GM19463 (cell line): ENCODE measurements around the gene CALML6.
"Not testable (repeated sequence)": the region's sequence is repeated elsewhere in the genome, so short reads cannot be mapped to it uniquely, and the experiment has no call there.

ENCODE experiments used
- ATAC-seq: cut with Tn5 transposase; IDR thresholded peaks from one replicate; pipeline ENCODE4 v1.9.1; 2021; ENCODE audit warnings: mild to moderate bottlenecking, moderate library complexity; ENCODE audit not compliant: unreplicated experiment

The CALML6 gene

DNA sequence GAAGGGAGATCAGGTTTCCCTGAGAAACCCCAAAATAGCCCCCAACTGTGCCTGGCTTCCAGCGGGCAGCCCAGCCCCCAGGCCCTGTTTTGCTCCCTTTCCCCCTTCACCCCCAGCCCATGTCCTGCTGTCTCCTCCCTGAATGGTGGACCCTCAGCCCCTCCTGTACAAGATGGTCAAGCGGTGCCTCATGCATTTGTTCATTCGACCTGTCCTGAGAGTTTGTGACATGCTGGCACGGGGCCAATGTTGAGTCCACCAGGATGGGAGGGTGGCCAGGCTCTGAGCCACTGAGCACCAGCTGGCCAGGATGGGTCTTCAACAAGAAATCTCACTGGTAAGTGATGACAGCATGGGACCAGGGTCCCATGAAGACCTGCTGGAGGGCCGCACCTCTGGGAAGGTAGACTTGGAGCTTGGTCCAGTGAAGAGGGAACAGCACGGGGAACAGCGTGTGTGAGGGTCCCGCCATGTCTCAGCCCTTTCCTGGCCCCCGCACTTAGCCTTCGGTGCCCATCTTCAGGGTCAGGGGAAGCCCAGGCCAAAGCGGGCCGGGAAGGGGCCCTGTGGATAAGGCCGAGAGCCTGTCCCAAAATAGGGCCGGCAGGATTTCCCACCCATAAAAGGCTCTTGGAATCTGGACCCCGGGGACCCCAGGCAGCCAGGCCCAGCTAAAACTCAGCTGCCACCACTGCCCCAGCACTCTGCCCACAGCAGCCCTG, at the start of gene CALML6:
CALML6 (plus strand) TSS at position 290 of the 722 bp plus-strand sequence; CDS start at position 311, 21 bp downstream.
- no peak for ATAC-seq

DNA sequence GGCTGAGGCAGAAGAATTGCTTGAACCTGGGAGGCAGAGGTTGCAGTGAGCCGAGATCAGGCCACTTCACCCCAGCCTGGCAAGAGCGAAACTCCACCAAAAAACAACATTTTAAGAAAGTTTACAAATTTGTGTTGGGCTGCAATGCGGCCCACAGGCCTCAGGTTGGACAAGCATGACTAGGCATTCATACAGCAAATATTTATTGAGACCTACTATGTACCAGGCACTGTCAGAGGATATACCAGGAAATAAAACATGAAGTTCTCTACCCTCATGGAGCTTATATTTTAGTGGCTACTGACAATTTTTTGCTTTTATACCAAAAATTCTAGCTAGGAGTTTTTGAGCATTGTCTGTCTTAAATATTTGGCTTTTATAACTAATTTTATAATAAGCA, 47.9 kb upstream of the CALML6 start:
- ATAC-seq = no peak

DNA sequence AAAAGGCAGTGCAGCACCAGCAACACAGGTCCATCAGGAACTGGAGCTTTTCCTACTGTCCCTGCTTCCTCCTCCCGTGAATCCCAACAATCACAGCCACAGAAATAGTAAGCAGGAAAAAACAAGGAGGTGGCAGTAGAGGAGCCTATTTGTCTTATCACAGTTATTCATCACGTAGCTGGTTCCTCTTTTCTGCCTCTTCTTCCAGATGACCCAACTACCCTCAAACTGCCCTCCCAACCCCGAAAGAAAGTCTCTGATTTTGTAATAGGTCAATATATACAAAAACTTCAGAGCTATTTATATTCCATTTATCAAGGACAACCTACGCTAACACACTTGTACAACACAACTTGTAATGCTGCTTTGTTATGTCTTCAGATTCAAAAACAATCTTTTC, 45.6 kb upstream of the CALML6 start:
- ATAC-seq = no peak

DNA sequence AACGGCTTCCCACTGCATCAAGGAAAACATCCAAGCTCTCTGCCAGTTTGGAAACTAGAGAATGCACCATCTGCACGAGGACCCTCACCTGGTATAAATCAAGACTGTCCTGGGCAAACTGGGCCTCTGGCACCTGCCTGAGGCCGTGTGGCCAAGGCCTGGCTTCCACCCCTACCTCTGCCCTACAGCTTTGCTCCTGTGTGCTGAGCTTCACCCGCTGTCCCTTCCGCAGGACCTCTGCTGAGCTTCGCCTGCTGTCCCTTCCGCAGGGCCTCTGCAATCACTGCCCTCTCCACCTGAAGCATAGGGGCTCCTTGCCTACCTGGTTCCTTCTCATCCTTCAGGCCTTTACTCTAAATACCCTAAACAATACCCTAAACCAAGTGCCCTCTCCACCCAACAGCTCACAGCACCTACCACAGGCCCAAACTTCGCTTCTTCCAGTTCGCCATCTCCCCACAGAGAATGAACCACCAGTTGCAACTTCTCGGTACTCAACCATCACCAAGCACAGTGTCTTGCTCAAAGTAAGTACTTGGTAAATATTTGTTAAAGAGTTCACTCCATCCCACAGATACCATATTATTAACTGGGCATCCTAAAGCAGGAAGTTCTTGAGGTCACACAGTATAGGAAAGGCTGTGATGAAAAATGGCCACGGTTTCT, 42.6 kb upstream of the CALML6 start:
- no peak for ATAC-seq

- ATAC-seq = no peak
Measured at GRCh38 chr1:1873186-1873585, 41.9 kb upstream of the CALML6 start.

GRCh38 chr1:1874901-1875300, 40.2 kb upstream of the CALML6 start:
- ATAC-seq = no peak

- no peak for ATAC-seq
Measured at GRCh38 chr1:1875932-1876331, 39.1 kb upstream of the CALML6 start.

- ATAC-seq = no peak
Measured at GRCh38 chr1:1876335-1876930, 38.6 kb upstream of the CALML6 start.

- ATAC-seq = no peak
Measured at GRCh38 chr1:1877865-1878436, 37.1 kb upstream of the CALML6 start.

DNA sequence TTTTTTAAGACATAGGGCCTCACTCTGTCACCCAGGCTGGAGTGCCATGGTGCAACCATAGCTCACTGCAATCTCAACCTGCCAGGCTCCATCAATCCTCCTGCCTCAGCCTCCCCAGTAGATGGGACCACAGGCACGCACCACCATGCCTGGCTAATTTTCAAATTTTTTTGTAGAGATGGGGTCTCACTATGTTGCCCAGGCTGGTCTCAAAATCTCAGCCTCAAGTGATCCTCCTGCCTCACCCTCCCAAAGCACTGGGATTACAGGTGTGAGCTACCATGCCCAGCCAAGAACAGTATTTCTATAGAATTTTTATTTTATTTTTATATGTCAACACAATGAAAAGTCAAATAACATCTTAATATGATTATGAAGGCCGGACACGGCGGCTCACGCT, 35.1 kb upstream of the CALML6 start:
- ATAC-seq = no peak

DNA sequence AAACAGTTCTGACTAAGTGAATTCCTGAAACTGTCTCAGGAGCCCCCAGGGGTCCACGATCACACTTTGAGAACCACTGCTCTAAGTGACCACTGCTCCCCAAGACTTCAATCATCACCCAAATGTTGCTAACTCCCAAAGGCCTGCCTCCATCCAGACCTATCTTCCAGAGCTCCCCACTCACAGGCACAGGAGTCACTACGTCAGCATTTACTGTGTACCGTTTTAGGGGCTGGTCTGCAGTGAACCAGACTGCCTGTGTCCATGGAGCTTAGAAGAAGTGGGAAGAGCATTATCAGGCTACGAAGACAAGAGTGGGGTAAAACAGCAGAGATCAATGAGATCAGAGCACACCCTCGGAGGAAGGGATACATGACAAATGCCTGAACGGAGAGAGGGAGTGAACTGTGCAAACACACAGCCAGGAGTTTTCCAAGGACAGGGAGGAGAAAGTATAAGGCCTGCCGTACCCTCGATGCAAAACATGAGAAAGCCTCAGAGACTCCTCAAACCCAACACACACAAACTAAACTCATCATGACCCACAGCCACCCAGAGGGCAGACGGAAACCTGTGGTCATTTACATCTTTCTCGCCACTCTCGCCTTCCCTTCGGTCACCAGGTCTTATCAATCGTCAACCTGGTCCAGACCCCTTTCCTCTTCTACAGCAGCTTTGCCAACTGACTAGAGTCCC, 34.3 kb upstream of the CALML6 start:
- no peak for ATAC-seq

DNA sequence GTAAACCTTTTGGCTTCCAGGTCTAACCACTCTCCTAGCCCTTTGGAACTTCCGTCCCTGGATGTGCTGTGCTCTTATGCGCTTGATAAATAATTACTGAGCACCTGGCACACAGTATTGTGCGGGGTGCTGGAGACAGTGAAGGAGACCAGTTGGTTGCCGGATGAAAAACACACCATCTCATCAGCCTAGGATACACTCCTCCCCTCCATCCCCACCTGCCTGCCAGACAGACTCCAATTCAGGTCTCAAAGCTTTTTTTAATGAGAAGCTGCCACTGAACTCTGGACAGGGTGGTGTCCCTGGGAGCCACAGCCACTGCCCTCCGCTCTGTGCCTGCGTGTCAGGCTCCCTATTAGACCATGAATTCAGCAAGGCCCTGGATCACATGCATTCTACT, 33.3 kb upstream of the CALML6 start:
- no peak for ATAC-seq

GRCh38 chr1:1883092-1883873, 31.8 kb upstream of the CALML6 start:
- ATAC-seq = no peak

DNA sequence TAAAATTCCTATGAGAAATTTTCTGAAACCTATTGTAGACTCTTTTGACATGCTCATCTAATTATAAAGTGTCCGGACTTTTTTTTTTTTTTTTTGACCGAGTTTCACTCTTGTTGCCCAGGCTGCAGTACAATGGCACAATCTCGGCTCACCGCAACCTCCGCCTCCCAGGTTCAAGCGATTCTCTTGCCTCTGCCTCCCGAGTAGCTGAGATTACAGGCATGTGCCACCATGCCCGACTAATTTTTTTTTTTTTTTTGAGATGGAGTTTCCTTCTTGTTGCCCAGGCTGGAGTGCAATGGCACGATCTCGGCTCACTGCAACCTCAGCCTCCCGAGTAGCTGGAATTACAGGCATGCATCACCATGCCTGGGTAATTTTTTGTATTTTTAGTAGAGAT, 31.2 kb upstream of the CALML6 start:
- not testable (repeated sequence) for ATAC-seq

DNA sequence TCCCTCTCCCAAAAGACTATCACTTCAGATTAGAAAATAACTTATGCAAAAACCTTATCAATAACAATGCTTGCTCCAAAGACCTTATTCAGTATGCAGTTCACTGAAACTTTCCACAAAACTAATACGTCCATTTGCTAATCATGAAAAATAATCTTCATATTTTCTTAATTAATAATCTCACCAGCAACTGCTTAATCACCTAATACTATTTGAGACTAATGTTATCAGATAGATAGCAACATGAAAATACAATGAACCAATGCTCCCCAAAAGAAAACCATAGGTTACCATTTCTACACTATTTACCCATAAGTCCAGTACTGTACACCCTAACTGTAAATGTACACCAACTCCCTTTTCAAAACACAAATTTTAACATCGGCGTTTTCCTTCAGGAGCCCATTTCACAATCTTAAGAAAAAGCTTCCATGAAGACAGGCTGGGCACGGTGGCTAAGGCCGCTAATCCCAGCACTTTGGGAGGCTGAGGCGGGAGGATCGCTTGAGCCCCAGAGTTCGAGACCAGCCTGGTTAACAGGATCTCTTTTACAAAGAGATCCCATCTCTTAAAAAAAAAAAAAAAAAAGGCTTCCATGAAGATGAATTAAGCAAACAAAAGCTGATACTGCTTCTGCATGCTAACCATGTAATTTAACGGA, 25.8 kb upstream of the CALML6 start:
- no peak for ATAC-seq

DNA sequence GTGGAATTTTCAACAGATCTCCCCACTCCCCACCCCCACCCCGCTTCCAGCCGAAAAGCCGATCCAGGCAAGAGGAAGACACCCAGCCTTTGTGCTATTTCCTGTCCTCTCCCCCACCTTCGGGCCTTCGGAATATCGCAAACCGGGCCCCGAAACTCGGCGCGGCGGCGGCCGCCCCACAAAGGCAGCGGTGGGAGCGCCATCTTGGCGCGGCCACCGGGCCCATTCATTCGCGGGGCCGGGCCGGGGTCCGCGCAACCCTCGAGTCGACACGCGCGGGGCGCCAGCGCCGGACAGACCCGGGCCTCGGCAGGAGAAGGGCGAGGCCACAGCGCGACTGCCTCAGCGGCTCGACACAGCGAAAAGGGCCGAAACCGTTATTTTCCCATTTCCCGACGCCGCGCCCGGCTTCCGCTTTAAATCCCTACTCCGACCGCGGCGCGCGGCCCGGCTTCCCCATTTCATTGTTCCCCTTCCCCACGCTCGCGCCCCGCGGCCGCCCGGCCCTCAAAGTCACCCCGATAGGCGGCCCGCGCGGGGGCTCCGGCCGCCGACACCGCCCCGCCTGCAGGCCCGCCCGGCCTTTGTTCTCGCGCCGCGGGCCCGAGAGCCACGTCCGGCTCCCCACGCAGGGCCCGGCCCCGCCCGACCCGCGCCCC, 25.1 kb upstream of the CALML6 start:
- peak; percentile 38 for ATAC-seq

DNA sequence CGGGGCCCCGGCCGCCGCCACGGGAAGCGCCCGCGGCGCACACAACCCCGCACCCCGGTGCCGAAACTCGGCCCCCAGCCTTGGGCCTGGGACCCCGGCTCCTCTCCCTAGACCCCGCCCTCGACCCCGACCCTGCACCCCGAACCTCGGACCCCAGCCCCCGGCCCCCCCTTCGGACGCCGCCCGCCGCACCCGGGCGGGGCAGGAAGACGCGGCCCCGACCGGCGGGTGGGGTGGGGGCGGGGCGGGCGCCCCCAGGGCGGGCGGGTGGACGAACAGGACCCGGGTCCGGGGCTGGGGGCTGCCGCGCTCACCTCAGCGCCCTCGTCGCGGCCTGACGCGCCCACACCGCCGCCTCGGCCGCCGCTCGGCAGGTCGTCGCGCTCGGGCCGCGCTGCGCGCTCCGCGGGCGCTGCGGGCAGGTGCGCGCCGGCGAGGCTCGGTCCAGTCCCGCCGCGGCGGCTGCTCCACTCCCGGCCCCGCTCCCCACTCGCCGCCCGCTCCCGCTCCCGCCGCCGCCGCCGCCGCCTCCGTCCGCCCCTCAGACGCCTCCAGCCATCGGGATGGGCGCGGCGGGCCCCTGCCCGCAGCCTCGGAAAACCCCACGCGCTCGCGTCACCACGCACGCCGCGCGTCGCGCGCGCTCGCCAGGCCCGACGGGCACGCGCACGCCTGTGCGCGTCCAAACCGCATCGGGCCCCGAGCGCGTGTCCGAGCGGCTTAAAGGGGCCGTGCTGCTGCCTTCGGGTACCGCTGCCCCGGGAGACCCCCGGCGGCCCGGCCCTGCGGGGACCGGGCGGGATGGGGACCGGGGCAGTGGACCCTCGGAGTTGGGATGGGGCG, 24.3 kb upstream of the CALML6 start, which contains the start of gene GNB1:
GNB1 (minus strand) TSS at position 582 of the 843 bp plus-strand sequence. CDS start 65,634 bp downstream, outside the sequence.
- peak; percentile 69 for ATAC-seq

GRCh38 chr1:1891349-1892078, 23.5 kb upstream of the CALML6 start:
- peak; percentile 16 for ATAC-seq
